ENCODE data around the gene TPRA1.

TPRA1 gene

DNA sequence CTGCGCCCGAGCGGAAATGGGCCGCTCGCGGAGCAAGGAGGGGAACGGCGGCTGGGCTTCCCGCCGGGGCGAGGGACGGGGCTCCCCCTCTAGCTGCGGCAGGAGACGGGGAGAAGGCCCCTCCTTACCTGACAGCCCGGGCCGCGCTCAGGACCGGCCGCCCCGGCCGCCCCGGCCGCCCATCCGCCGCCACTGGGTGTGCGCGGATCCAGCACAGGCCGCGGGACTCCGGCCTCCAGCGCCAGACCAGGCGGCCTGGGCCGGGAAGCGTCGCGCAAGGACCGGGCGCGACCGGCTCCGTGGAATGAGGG lies 296 bp downstream of the TPRA1 start:
- peak; percentile 3 for DNase-seq (ENCODE audit: low spot score)

DNA sequence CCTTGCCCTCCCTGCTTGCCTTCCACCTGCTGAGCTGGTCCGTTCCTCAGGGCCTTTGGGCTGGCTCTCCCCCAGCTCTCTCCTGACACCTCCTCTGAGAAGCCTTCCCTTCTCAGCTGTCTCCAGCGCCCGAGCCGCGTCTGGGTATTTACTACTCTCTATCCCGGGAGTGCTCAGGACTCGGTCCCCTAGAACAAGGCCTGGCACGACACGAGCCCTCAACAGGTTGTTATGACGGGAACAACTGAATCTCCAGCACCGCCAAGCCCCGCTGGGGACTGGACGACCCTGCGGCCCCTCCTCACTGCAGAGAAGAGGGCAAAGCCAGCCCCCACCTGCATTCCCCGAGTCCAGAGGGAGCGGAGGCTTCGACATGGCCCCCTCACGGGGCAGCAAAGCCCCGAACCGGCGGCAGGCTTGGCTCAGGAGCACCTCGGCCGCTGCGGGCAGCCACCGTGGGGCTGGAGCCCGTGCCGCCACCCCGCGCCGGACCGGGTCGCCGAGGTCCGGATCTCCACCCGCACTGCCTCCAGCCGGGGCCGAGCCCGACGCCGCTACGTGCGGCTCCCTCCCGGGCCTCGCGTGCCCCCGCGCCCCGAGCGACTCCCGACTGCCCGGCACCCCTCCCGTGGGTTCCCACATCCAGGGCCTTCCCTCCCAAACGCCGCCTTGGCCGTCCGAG lies 792 bp downstream of the TPRA1 start:
- DNase-seq (ENCODE audit: low spot score): no peak

DNA sequence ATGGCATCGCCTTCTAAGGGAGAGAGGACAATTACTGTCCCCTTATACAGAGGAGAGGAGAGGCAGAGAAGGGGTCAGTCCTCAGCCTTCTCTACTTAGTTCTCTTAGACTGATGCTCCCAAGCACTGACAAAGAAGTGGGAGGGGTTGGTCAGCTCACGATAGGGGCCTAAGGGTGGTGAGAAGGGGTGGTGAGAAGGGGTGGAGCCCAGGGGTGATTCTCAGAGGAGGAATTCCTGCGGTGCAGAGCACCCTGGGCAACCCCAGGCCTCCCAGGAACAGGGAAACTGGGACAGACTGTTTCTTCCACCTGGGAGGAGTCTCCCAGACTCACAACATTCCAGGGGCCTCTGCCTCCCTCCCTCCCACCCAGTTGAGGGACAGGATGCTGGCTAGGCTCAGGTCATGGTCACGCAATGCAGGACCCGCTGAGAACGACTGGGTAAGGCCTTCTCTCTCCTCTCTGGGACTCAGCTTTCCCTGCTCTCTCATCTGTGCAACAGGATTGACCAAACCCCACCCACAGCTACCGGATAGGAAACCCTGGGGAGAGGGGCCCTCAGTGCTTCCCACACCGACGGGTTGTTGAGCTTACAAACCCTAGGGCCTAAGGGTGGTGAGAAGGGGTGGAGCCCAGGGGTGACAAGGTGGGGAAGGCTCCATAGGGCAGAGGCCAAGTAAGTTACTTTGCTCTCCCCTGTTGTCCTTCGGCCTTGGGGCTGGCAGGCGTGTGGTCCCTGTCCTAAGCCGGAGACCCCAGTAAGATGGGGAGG lies 1.5 kb downstream of the TPRA1 start:
- DNase-seq (ENCODE audit: low spot score): no peak

DNA sequence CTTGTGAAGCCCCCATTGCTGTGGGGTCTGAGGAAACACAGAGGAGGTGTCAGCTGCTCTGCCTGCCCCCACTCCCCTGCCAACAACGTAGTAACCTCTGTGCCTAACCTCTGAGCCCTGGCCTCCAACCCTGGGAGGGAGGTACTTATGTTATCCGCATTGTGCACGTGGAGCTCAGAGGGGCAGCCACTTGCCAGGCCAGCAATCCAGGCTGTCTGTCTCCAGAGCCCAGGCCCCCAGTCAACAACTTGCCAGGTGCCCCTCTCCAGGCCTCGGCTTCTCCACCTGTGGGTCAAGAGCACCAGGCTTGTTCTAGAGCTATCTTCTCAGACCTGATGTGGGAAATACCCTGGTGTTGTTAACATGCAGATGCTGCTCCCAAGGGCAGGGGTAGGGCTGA lies 2.7 kb downstream of the TPRA1 start:
- DNase-seq (ENCODE audit: low spot score): no peak

DNA sequence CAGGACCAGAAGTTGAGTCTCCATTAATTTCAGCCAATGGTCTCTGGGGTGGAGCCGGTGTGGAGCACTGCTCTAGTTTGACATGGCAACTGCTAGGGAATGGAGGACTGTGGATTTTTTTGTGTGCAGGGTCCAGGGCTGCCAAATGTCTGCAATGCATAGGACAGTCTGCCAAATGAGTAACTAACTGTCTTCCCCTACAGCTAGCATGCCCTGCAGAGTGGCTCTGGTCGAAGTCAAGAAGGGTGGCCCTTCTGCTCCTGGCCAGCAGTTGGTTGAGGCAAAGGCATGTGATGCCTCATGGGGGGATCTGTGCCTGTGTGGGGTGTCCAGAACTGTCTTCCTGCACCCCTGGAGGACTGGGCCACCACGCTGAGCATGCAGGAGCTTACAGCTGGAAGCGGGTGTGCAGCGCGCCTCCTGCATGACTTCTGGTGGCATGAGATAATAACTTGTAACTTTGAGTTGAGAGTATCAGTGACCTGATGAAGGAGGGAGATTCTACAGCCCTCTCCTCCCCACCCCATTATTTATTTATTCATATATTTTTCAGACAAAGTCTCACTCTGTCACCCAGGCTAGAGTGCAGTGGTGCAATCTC lies 4.6 kb downstream of the TPRA1 start:
- DNase-seq (ENCODE audit: low spot score): no peak

DNA sequence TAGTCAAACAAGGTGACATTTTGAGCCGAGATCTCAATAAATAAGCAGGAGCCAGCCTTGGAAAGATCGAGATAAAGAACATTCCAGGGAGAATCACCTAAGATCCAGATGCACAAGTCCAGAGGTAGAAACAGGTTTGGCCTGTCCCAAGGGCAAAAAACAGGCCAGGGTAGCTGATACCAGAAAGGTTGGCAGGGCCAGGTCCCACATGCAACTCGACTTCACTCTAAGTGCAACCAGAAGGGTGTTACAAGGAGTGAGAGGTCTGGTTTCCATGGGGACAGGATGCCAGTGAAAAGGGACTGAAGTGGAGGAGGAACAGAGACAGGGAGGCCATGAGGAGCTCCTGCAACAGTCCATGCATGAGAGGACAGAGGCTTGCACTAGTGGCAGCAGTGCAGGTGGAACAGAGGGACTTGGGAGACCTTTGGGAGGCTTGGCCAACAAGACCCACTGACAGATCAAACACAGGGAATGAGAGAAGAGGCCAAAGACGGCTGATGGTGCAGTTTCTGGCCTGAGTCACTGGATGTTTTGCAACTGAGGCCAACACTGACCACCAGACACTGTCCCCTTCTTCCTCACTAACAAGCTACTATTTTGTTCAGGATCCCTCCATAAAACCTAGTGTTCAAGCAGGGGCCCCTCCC lies 5.2 kb downstream of the TPRA1 start:
- no peak for DNase-seq (ENCODE audit: low spot score)

DNA sequence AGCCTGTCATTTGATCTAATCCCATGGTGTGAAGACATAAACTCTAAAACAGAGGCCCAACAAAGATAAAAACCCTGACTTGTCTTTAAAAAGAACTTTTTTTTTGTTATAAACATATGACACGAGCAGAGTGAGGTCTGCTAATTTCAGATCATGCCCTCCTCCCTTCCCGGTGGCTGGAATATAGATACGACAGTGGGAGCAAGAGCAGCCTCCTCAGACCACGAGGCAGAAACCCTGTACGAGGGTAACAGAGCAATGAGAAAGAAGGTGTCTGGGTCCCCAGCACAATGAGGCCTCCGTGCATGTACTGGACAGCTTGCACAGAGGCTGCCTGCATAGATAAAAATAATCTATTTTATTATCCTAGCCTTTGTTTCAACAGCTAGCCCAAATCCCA lies 5.8 kb downstream of the TPRA1 start:
- DNase-seq (ENCODE audit: low spot score): no peak

DNA sequence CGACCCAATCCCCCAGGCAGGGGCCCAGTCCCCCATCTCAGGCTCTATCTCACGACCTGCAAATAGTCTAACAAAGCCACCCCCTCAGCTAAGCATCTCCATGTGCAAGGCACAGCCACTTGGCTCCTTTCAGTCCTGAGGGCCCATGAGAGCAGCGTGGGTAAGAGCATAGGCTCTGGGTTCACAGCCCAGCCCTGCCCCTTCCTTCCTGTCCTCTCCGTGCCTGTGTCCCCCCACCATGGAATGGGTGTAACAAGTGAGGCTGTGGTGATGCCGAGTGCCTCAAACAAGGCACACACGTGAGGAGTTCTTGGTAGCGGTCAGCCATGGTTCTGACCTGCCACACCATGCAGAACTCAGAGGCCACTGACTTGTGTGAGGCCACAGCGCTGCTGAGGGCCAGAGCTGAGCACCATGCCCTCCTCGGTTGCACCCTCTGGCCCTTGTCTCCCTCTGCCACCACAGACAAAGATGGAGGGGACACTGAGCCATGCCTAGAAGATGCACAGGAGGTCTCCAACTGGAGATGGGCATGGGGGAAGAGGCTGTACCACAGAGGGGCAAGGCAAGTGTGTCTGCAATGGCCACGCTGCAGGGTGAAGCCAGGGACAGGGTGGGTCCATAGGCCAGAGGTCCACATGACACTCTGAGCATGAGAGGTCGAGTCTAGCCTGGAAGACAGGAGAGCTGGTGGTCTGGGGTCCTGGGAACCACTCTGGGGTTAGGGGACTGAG lies 10.0 kb downstream of the TPRA1 start:
- DNase-seq (ENCODE audit: low spot score): no peak

DNA sequence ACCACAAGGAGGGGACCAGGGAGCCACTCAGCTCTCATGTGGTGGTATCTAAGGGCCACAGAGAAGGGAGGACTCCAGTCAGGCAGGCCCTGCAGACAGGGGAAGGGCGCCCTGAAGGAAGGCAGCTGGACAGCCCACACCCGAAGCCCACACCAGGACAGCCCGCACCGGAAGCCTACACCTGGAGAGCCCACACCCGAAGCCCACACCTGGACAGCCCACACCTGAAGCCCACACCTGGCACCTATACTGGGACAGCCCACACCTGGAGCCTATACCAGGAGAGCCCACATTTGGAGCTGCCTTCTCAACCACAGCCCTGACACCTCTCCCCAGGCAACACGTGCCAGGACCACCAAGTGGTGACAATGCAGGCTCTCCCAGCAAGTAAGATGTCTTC lies 11.7 kb downstream of the TPRA1 start:
- no peak for DNase-seq (ENCODE audit: low spot score)

DNA sequence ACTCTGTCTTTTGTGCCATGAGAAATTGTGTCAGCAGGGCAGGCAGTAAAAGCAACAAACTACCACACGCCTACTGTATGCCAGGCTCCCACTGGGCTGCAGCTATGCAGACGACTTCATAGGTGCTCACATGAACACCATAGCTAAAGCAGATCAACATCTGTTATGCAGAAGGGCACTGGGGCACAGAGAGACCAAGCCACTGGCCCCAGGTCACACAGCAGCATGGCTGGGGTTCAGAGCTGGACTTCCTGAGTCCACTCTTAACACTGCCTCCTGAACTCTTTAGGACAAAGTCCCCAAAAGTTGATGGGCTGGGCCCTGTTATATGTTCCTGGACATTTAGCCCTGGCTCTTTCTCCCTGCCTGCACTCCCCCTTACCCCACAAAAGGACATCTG lies 12.4 kb downstream of the TPRA1 start:
- no peak for DNase-seq (ENCODE audit: low spot score)

DNA sequence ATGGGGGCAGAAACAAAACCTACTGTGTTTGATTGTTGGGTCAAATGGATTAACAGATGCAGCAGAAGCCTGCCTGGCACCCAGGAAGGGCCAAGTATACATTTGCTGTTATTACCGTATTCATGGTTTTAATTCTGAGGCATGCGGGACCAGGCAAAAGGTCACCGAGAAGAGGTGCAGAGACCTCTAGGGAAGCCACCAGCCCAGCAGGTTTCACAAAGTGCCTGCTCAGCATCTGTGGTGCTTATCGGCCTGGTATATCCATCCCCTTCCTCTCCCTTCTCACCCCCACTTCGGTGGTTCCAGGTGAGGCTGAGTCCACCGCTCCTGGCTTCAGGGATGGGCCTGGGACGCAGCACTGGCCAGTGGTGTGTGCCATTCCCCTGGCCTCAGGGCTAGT lies 13.1 kb downstream of the TPRA1 start:
- no peak for DNase-seq (ENCODE audit: low spot score)

DNA sequence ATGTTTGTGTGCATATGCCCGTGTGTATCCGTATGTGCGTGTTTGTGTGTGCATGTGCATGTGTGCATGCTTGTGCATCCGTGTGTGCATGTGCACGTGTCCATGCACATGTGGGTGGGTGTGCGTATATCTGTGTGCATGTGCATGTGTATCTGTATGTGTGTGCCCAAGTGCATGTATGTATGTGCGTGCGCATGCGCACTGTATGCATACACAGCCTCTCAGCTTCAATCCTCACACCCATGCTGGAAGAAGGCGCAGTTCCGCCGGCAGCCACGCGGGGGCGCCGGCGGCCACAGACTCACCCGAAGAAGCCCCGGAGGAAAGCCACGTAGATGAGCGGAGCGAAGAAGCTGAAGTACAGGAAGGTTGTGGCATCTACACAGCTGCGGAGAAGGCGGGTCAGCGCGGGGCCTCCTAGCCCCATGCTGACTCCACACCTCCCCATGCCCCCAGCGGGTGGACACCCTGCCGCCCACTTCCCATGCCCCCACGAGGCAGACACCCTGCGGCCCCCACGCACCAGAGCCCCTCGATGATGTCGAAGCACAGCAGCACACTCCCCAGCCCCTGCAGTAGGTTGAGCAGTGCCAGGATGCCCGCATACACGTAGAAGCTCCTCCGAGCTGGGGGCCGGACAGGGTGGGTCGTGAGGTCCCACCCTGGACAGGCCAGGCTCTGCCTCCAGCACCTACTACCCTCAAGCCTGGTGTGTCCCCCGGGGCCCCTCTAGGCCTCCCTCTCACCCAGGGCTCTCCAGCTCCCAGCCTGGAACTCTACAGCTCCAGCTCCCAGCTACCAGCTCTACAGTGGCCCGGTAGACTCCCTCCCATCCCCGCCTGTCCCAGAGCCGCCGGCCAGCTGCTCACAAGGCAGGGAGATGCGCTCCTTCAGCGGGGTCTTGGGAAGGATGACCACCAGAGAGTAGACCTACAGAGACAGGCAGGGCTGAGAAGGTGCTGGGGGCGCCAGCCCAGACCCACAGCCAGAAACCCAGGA lies 15.4 kb downstream of the TPRA1 start:
- DNase-seq (ENCODE audit: low spot score): peak; percentile 92

DNA sequence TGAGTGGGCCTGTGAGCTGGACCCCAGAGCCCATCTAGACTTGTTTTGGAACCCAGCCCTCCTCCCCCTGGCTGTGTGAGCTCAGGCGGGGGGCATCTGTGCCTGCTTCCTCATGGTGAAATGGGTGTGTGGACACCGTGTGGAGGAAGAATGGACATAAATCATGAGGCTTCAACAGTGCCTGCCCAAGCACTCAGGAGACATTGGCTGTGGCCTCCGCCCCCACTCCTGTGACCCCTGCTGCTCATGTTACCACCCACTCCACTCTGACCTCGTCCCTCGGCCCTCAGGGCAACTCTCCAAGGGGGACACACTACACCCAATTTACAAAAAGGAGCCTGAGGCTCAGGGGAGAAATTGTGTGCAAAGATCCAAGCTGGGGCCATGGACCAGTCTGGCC lies 16.6 kb downstream of the TPRA1 start:
- DNase-seq (ENCODE audit: low spot score): no peak

DNA sequence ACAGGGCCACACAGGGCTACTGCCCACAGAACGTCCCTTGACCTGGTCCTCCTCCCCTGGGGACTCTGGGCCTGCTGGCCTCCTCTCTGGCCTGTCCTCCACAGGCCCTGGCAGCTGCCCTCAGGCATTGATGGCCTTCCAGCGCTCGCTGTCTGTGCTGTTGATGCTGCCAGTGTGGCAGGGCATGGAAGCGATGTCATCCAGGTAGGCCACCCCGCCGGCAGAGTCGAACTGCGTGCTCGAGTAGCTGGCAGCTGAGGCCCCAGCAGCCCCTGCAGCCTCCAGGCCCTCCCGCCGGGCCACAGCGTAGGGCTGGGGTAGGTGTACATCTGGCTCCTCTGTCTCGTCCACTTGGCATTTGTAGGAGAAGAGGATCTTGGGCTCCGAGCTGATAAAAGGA lies 17.1 kb downstream of the TPRA1 start:
- no peak for DNase-seq (ENCODE audit: low spot score)

DNA sequence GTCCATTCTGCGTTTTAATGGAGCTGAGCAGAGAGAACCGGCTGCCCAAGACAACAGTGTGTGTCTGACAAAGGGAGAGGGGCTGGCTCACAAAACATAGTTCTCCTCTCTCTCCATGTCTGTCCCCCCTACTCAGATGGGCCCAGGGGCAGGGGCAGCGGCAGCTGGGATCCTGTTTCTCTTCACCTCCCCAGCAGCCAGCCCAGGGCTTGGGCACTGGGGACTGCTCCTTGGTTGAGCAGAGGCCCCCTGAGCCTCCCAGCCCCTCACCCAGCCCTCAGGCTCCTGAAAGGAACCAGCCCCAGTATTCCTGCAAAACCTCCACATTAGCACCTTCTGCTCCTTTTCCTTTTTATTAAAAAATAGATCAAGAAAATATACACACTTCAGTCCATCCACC lies 17.8 kb downstream of the TPRA1 start:
- DNase-seq (ENCODE audit: low spot score): no peak

DNA sequence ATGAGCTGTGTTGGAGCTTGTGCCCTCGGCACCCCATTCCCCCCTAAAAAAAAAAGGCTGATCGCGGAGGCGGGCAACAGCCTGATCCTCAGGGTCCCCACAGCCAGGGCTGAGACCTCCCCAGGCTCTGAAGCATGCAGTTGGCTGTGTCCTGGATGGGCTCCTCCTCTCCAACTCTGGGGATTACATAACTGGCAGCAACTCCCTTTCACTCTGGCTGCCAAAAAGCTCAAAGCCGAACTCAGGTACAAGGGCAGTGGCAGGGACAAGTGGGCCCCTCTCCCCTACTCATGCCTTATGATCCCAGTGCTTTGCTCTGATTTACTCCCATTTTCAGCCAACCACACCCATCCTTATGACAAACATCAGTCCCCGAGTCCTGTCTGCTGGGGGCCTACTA lies 18.3 kb downstream of the TPRA1 start:
- DNase-seq (ENCODE audit: low spot score): no peak

DNA sequence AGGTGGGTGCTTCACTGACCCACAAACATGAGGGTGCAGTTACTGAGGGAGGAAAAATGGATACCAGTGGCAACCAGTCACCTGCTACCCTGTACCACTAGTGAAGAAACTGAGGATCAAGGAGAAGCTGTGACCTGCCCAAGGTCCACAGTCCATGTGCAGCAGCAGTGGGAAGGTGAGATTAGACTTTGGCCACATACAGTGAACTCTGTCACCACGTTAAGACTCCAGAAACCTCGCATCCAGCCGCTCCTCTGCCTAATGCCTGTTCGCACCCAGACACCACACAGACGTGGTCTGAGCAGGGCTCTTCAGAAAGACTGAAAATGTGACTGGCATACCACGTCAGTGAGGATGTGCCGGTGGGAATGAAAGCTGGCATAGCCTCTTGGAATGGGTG lies 20.0 kb downstream of the TPRA1 start:
- DNase-seq (ENCODE audit: low spot score): no peak

DNA sequence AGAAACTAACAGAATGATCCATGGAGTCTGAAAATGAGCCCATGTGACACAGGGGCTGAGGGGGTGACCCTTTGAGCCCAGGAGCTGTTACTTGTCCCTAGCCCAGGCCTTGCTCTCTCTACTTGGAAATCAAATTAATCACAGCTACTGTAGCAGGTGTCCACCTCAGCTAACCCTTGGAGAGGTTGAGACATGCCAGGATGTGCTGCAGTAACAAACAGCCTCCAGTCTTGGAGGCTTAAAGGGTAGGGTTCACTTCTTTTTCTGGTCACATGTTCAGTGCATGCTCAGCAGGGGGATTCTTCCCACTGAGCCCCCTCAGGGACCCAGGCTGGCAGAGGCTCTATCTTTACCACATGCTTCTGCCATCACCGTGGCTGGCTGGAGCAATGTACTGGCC lies 21.4 kb downstream of the TPRA1 start:
- no peak for DNase-seq (ENCODE audit: low spot score)

DNA sequence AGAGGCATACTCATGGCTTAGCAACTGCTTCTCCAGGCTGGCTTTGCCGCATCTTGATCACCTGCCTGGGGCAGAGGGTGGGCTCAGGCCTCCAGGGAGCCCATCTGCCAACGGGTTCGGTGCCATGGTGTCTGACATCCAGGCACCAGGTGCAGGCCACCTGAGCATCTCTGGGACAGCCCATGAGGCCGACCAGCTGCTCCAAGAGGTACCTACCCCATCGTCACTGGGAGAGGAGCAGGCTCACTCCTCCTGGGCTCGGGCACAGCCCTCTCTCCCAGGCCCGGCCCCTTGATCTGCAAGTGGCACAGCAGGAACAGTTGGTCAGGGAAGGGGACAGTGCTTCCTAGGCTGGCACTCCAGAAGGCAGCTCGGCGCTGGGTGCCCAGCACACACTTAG lies 21.9 kb downstream of the TPRA1 start:
- no peak for DNase-seq (ENCODE audit: low spot score)

DNA sequence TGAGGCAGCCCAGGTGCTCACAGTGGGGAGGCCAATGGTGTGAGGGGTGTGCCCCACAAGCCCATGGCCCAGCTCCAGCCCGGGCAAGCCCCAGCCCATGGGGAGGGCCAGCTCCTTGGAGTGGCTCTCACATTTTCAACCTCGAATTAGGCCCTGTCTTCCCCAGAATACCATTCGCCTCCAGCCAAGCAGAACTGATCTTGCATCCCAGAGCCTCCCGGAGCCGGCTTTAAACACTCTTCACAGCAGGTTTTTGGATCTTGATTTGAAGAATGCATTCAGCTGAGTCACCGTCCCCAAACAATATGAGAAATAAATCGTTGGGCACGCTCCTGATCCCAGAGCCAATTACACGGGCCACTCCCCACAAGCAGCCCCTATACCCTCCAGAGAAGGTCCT lies 23.7 kb downstream of the TPRA1 start:
- DNase-seq (ENCODE audit: low spot score): no peak

DNA sequence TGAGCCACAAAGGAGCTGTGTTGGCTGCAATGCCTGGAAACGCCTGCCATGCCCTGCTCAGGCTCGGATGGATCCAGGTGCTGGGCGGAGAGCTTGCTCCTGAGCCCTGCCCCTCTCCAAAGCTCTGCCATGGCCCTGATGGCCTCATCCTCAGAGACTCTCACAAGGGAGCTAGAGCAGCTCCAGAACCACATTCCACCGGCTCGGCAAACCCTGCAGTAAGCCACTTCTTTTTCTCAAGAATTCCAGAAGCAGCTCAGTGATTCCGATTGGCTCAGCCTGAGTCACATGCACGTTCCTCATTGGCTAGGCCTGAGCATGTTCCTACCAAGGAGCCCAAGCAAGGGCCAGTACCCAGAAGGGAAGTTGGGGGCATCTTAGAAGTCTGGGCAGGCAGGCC lies 24.8 kb downstream of the TPRA1 start:
- DNase-seq (ENCODE audit: low spot score): no peak
